Astrocyte of the spinal cord (primary cell): ENCODE data around the gene MAP2K4.

Experiments
- DNase-seq: peaks from one replicate; pipeline ENCODE4 v3.0.0; 2011; ENCODE audit warnings: low read depth, low spot score
- H3K4me3 ChIP-seq: 2 replicates; pipeline ENCODE4 v1.5.1; 2011; ENCODE audit warnings: low read depth, mild to moderate bottlenecking, low read length, moderate library complexity
- in situ Hi-C: cut with HindIII; loops from 2 replicates; pipeline ENCODE4 v1.10.0; 2017; ENCODE audit warnings: low sequenced_read_pairs
- TF ChIP-seq, protein P1 (sequence below): IDR thresholded peaks from 2 replicates; pipeline ENCODE4 v1.5.1; 2012; ENCODE audit warnings: low read depth, mild to moderate bottlenecking, low read length, inconsistent platforms

Gene MAP2K4

DNA sequence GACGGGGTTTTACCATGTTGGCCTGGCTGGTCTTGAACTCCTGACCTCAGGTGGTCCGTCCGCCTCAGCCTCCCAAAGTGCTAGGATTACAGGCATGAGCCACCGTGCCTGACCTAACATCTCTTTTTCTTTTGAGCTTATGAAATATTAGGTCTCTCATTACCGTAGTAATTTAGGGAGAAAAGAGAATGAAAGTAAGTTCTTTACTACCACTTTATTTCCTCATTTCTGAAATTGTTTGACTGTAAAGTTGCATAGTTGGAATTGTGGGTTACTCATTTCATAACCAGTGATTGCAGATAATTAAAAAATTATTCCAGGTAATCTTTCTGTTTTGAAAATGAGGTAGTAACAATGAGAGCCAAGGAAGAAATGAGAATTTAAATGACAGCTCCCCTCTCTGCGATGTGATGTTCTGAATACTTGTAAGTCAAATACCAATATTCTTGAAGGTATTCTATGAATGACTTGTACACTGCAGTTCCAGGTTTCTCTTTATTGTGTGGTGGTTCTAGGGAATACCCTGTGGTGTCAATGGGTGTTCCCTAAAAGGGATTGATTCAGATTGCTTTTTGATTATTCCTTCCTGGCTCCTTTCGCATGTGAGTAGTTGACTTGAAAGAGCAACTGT lies 28.3 kb downstream of the MAP2K4 start:
- no peak for DNase-seq
- in situ Hi-C loops: no loop called here
- TF ChIP-seq, protein P1, sequence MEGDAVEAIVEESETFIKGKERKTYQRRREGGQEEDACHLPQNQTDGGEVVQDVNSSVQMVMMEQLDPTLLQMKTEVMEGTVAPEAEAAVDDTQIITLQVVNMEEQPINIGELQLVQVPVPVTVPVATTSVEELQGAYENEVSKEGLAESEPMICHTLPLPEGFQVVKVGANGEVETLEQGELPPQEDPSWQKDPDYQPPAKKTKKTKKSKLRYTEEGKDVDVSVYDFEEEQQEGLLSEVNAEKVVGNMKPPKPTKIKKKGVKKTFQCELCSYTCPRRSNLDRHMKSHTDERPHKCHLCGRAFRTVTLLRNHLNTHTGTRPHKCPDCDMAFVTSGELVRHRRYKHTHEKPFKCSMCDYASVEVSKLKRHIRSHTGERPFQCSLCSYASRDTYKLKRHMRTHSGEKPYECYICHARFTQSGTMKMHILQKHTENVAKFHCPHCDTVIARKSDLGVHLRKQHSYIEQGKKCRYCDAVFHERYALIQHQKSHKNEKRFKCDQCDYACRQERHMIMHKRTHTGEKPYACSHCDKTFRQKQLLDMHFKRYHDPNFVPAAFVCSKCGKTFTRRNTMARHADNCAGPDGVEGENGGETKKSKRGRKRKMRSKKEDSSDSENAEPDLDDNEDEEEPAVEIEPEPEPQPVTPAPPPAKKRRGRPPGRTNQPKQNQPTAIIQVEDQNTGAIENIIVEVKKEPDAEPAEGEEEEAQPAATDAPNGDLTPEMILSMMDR: no peak
- H3K4me3 ChIP-seq: no peak overlapping the region

DNA sequence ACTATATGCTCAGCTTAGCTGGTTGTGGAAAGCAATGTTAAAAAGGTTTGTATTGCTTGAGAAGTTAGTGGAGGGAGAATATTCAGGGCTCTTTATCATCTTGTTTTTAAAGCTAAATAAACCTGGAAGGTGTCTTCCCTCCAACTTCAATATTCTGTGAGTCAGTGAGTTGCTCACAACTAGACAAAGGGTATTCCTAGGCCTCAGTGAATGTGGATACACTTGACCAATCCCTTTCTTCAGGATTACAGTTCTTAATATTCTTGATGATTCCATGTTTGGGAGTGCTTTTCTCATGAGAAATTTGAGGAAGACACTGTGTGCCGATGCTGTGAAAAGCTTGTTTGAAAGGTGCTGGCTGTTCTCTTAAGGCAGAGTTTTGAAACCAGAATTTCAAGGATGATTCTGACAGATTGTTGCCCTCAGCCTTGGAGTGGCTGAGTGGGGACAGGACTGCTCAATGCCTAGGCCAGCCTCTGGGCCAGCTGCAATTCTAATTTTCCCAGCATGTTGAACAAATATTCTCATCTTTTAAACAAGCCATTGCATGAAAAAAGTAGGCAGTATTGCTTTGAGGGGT lies 30.1 kb downstream of the MAP2K4 start:
- in situ Hi-C loops: no loop called here

GRCh38 chr17:12053552-12053951 lies 32.9 kb downstream of the MAP2K4 start:
- in situ Hi-C loops: no loop called here
- H3K4me3 ChIP-seq: no peak overlapping the region
- TF ChIP-seq, protein P1: no peak
- no peak for DNase-seq

More for the DNA sequence above, 30.1 kb downstream of the MAP2K4 start:
- TF ChIP-seq, protein P1: no peak
- H3K4me3 ChIP-seq: no peak overlapping the region
- no peak for DNase-seq

GRCh38 chr17:12055889-12056288 lies 35.2 kb downstream of the MAP2K4 start:
- no peak for DNase-seq
- in situ Hi-C loops: no loop called here
- TF ChIP-seq, protein P1: no peak
- H3K4me3 ChIP-seq: no peak overlapping the region

- DNase-seq: no peak
- no peak overlapping the region for H3K4me3 ChIP-seq
- in situ Hi-C loops: no loop called here
- TF ChIP-seq, protein P1: no peak
Measured at GRCh38 chr17:12057520-12057919, 36.8 kb downstream of the MAP2K4 start.

DNA sequence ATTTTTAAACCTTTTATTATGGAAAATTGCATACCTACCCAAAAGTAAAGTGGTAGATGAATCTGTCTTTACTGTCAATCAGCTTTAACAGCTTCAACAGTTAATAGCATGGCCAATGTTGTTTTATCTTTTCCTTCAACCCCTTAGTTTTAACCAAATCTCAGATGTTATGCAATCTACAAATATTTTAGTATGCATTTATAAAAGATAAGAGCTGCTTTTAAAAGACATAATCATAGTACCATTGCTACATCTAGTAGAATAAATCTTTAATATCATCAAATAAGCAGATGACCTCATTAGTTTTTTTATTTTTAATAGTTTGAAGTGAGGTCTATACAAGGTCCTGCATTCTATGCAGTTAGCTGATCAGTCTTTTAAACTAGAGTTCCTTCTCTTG lies 37.9 kb downstream of the MAP2K4 start:
- in situ Hi-C loops: no loop called here
- TF ChIP-seq, protein P1: no peak
- DNase-seq: no peak
- no peak overlapping the region for H3K4me3 ChIP-seq
